HepG2 (cell line): ENCODE results near the gene WASHC4. TPM values are rescaled to one million over a fixed set of nuclear protein-coding genes. Genes with fewer than 3 reads are reported as not detected.

Source experiments
- ATF3 ChIP-seq: sonication (generic); formaldehyde crosslinking; IDR thresholded peaks from 2 replicates; pipeline ENCODE4 v1.4.0; 2020; ENCODE audit warnings: missing genetic modification reagents
- GMEB2 ChIP-seq: IDR thresholded peaks from 2 replicates; pipeline ENCODE4 v1.6.1; 2016; ENCODE audit warnings: missing biosample characterization, missing genetic modification reagents, low read depth
- NFYB ChIP-seq: sonication (generic); formaldehyde crosslinking; IDR thresholded peaks from 2 replicates; pipeline ENCODE4 v1.4.0; 2020; ENCODE audit warnings: missing genetic modification reagents
- POLR2AphosphoS5 ChIP-seq: IDR thresholded peaks from 2 replicates; pipeline ENCODE4 v1.6.1; 2012; ENCODE audit warnings: low read depth, low read length
- RBAK ChIP-seq: sonication (generic); formaldehyde crosslinking; IDR thresholded peaks from 2 replicates; pipeline ENCODE4 v1.5.1; 2020; ENCODE audit warnings: mild to moderate bottlenecking, missing genetic modification reagents
- SKIL ChIP-seq: sonication (generic); formaldehyde crosslinking; IDR thresholded peaks from 2 replicates; pipeline ENCODE4 v1.8.0; 2022; ENCODE audit warnings: missing genetic modification reagents, mild to moderate bottlenecking, moderate library complexity, borderline replicate concordance
- SRSF9 ChIP-seq: fragments of 200-400 bp; formaldehyde crosslinking; IDR thresholded peaks from 2 replicates; pipeline ENCODE4 v1.6.1; 2018; ENCODE audit warnings: borderline replicate concordance, mild to moderate bottlenecking, low read depth, low read length; ENCODE audit not compliant: insufficient read depth, poor library complexity, severe bottlenecking
- THAP11 ChIP-seq: IDR thresholded peaks from 2 replicates; pipeline ENCODE4 v1.6.1; 2016; ENCODE audit warnings: missing biosample characterization, missing genetic modification reagents
- ZC3H13 ChIP-seq: sonication (generic); formaldehyde crosslinking; IDR thresholded peaks from 2 replicates; pipeline ENCODE4 v1.8.1; 2023; ENCODE audit warnings: mild to moderate bottlenecking, missing genetic modification reagents, moderate library complexity
- ZFP37 ChIP-seq: sonication (generic); formaldehyde crosslinking; IDR thresholded peaks from 2 replicates; pipeline ENCODE4 v1.4.0; 2020; ENCODE audit warnings: missing genetic modification reagents, borderline replicate concordance
- ZNF282 ChIP-seq: fragments of 450-650 bp; IDR thresholded peaks from 2 replicates; pipeline ENCODE4 v1.6.1; 2018; ENCODE audit not compliant: partially characterized antibody
- ZNF362 ChIP-seq: sonication (generic); formaldehyde crosslinking; IDR thresholded peaks from 2 replicates; pipeline ENCODE4 v1.4.0; 2020; ENCODE audit warnings: missing genetic modification reagents, mild to moderate bottlenecking, borderline replicate concordance
- ZNF510 ChIP-seq: sonication (generic); formaldehyde crosslinking; IDR thresholded peaks from 2 replicates; pipeline ENCODE4 v1.4.0; 2020; ENCODE audit warnings: low read depth, mild to moderate bottlenecking, missing genetic modification reagents
- ZNF646 ChIP-seq: sonication (generic); formaldehyde crosslinking; IDR thresholded peaks from 2 replicates; pipeline ENCODE4 v1.9.0; 2021; ENCODE audit warnings: mild to moderate bottlenecking, missing genetic modification reagents
- ZNF83 ChIP-seq: sonication (generic); formaldehyde crosslinking; IDR thresholded peaks from 2 replicates; pipeline ENCODE4 v1.4.0; 2020; ENCODE audit warnings: missing genetic modification reagents, mild to moderate bottlenecking, borderline replicate concordance
- ZSCAN29 ChIP-seq: sonication (generic); formaldehyde crosslinking; conservative IDR thresholded peaks from 2 replicates; pipeline ENCODE4 v1.4.0; 2020; ENCODE audit warnings: mild to moderate bottlenecking, missing genetic modification reagents
- polyA plus RNA-seq, 8 experiments: library from polyadenylated mRNA; depleted of rRNA in 3 of 8; stranded (reverse) in 7 of 8; unstranded in 1 of 8; fragments of >200 nt; fragmentation: Illumina TruSeq in 4 of 8; extraction: Trizol in 4 of 8; gene quantifications; 2 replicates each; pipeline versions ENCODE4 v1.2.1 to v1.2.3, GENCODE V29; 2011 to 2016; ENCODE audit warnings: low read depth in 4 of 8, missing spikeins in 1 of 8, mixed read lengths in 1 of 8; ENCODE audit not compliant: insufficient read depth in 1 of 8
- total RNA-seq, 5 experiments: library from RNA; depleted of rRNA; stranded (reverse); fragments of >200 nt; fragmentation: Illumina TruSeq; extraction: Trizol; gene quantifications; 2 replicates each; pipeline ENCODE4 v1.2.3, GENCODE V29; 2016; ENCODE audit warnings: low read depth in 1 of 5

The WASHC4 gene
- total and polyA plus RNA-seq, 2 of the 13 experiments (the other 11 are each of a cell fraction or from before 2014, with no cell fraction given) = 21.0 to 36.3 TPM

- TF ChIP-seq GMEB2 (no peak), ZNF83 (no peak), ZSCAN29 (CRISPR knock-in tag) (peak; percentile 88), ZNF510 (CRISPR knock-in tag) (peak; percentile 97), ZC3H13 (CRISPR knock-in tag) (peak; percentile 91; the same call in 1 of the 2 replicates), ZFP37 (CRISPR knock-in tag) (no peak), NFYB (peak; percentile 43; the same call in 1 of the 2 replicates), ZNF646 (CRISPR knock-in tag) (no peak), ZNF362 (CRISPR knock-in tag) (no peak), ATF3 (CRISPR knock-in tag) (peak; percentile 11; the same call in 1 of the 2 replicates), RBAK (peak; percentile 29; the same call in 1 of the 2 replicates), THAP11 (CRISPR knock-in tag) (peak; percentile 99), ZNF282 (no peak), SKIL (CRISPR knock-in tag) (no peak; the same call in 1 of the 2 replicates), SRSF9 (no peak), POLR2AphosphoS5 (peak; percentile 96)
Measured at GRCh38 chr12:105107494-105108371, at the start of gene WASHC4 (continued).
